Uterus (tissue), 4 donors: ENCODE results near the gene GRM8. TPM values are rescaled to one million over a fixed set of nuclear protein-coding genes. Genes with fewer than 3 reads are reported as not detected.

Experiments
- DNase-seq, 2 donors: peaks; one replicate each; pipeline ENCODE4 v3.0.0-alpha.2; 2019 to 2020
- H3K27ac ChIP-seq, 2 donors: fragments of 200-600 bp; sonication (generic); 1 replicate in 1 of 2; 2 replicates in 1 of 2; pipeline ENCODE4 v1.5.1; 2016 to 2018
- H3K27me3 ChIP-seq, 2 donors: fragments of 200-600 bp; sonication (generic); one replicate each; pipeline ENCODE4 v1.5.1; 2018 to 2019; ENCODE audit warnings: control low read depth in 1 of 2
- H3K36me3 ChIP-seq, 2 donors: fragments of 200-600 bp; sonication (generic); one replicate each; pipeline ENCODE4 v1.5.1; 2019; ENCODE audit warnings: control low read depth in 1 of 2
- H3K4me1 ChIP-seq, 2 donors: fragments of 200-600 bp; sonication (generic); one replicate each; pipeline ENCODE4 v1.5.1; 2018 to 2019; ENCODE audit warnings: control low read depth in 1 of 2
- H3K4me3 ChIP-seq, 2 donors: fragments of 200-600 bp; sonication (generic); 1 replicate in 1 of 2; 2 replicates in 1 of 2; pipeline ENCODE4 v1.5.1; 2018 to 2019; ENCODE audit warnings: mild to moderate bottlenecking in 1 of 2
- H3K9me3 ChIP-seq, 2 donors: fragments of 200-600 bp; sonication (generic); one replicate each; pipeline ENCODE4 v1.5.1; 2019; ENCODE audit warnings: control low read depth in 1 of 2
- POLR2A ChIP-seq, 2 donors: fragments of 450-650 bp; IDR thresholded peaks; one replicate each; pipeline ENCODE4 v1.6.1; 2016; ENCODE audit warnings: antibody characterized with exemption in 2 of 2, mild to moderate bottlenecking in 1 of 2, moderate library complexity in 1 of 2
- intact Hi-C: fragments of 100-400 bp; cut with DNase I; formaldehyde crosslinking; loops from one replicate; pipeline ENCODE4 v1.15.1; 2023; ENCODE audit warnings: low total_unique reads
- total RNA-seq, 4 donors: library from RNA; depleted of rRNA in 3 of 4; stranded (reverse); fragments of >200 nt in 3 of 4; gene quantifications; one replicate each; pipeline versions ENCODE4 v1.1.0 to v1.2.4, GENCODE V29; 2014 to 2023
- TF ChIP-seq, protein P1 (sequence below), 4 experiments: fragments of 200-600 bp in 2 of 4; fragments of 450-650 bp in 2 of 4; sonication (generic) in 2 of 4; IDR thresholded peaks; one replicate each; pipeline ENCODE4 v1.5.1; 2016 to 2019; ENCODE audit warnings: antibody characterized with exemption in 4 of 4, mild to moderate bottlenecking in 2 of 4, moderate library complexity in 1 of 4
- donor health status: DM: yes; HTN: yes; CAD: no.

GRM8 gene
- total RNA-seq, 4 donors from 2014 or later: 3.9 TPM; not detected in 3

DNA sequence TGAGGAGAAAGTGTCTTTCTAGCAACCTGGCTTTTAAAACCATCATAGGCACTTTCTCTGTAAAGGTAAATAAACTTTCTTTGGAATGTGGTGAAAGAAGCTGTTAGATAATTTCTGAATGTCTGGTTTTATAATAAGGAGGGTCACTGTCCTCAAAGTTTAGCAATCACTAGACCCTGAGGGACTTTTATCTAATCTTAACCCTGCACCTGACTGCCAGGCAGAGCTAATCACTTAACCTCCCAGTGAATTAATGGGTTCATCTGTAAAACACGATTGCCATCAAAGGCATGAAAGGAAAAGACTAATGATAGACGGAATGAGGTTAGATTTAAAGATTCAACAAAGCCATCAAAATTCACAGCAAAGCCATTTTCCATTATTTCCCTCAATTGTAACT lies 553.8 kb downstream of the GRM8 start:
- DNase-seq: no peak
- Histone ChIP-seq H3K27ac (no peak overlapping the region), H3K4me3 (no peak overlapping the region), H3K27me3 (no peaks in the 10 kb centered on the region), H3K9me3 (no peaks in the 10 kb centered on the region), H3K4me1 (no peaks in the 10 kb centered on the region), H3K36me3 (no peaks in the 10 kb centered on the region)
- TF ChIP-seq, protein P1, sequence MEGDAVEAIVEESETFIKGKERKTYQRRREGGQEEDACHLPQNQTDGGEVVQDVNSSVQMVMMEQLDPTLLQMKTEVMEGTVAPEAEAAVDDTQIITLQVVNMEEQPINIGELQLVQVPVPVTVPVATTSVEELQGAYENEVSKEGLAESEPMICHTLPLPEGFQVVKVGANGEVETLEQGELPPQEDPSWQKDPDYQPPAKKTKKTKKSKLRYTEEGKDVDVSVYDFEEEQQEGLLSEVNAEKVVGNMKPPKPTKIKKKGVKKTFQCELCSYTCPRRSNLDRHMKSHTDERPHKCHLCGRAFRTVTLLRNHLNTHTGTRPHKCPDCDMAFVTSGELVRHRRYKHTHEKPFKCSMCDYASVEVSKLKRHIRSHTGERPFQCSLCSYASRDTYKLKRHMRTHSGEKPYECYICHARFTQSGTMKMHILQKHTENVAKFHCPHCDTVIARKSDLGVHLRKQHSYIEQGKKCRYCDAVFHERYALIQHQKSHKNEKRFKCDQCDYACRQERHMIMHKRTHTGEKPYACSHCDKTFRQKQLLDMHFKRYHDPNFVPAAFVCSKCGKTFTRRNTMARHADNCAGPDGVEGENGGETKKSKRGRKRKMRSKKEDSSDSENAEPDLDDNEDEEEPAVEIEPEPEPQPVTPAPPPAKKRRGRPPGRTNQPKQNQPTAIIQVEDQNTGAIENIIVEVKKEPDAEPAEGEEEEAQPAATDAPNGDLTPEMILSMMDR (IDR thresholded peaks at IDR 0.05): no peak
- TF ChIP-seq POLR2A (IDR thresholded peaks at IDR 0.05): no peak
- intact Hi-C loops: no loop called here

DNA sequence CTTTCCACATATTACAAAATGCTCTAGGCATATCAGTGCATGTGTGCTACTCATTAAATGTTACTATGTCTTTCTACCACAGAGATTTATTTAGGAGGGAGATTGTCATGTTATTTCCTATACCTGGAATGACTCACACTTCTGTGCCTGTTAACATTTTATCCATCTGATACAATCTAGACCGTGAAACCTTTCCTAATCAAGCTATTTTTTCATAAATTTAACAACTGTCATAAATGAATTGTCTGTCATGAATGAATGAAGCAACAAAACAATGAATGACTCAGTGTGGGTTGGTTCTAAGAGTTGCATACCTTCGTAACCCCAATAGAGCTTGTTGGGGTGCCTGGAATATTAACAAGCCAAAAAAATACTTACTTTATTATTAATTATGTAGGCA lies 554.3 kb downstream of the GRM8 start:
- no peaks in the 10 kb centered on the region for H3K9me3 ChIP-seq
- H3K36me3 ChIP-seq: no peaks in the 10 kb centered on the region
- H3K27ac ChIP-seq: no peak overlapping the region
- no peak overlapping the region for H3K4me3 ChIP-seq
- TF ChIP-seq, protein P1 (IDR thresholded peaks at IDR 0.05): no peak
- TF ChIP-seq POLR2A (IDR thresholded peaks at IDR 0.05): no peak
- intact Hi-C loops: no loop called here
- H3K4me1 ChIP-seq: no peaks in the 10 kb centered on the region
- no peaks in the 10 kb centered on the region for H3K27me3 ChIP-seq
- DNase-seq: no peak

DNA sequence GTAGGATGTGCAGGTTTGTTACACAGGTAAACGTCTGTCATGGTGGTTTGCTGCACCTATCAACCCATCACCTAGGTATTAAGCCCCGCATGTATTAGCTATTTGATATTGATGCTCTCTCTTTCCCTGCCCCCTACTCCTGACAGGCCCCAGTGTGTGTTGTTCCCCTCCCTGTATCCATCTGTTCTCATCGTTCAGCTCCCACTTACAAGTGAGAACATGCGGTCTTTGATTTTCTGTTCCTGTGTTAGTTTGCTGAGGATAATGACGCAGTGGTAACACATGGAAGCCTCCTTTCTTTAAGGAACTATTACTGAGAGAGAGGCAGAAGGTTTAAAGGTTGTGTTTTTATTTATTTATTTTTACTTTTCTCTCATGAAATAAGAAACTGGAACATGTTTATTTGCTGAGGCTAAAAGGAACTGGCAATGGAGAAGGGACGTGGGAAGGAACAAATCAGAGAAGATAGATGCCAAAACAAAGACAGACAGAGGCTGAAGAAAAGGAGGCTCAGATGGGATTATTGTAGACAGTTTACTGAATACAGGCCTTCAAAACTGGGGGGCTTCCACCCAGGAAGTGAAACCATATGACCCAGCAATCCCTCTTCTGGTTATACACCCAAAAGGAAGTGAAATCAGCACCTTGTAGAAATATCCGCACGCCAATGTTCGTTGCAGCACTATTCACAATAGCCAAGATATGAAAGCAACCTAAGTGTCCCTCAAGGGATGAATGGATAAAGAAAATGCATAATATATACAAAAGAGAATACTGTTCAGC lies 556.3 kb downstream of the GRM8 start:
- intact Hi-C loops: no loop called here
- Histone ChIP-seq H3K36me3 (no peaks in the 10 kb centered on the region), H3K9me3 (no peaks in the 10 kb centered on the region), H3K4me3 (no peak overlapping the region), H3K27me3 (no peaks in the 10 kb centered on the region), H3K4me1 (no peaks in the 10 kb centered on the region), H3K27ac (no peak overlapping the region)
- no peak for DNase-seq
- TF ChIP-seq, protein P1 (IDR thresholded peaks at IDR 0.05): no peak
- no peak for TF ChIP-seq POLR2A (IDR thresholded peaks at IDR 0.05)

DNA sequence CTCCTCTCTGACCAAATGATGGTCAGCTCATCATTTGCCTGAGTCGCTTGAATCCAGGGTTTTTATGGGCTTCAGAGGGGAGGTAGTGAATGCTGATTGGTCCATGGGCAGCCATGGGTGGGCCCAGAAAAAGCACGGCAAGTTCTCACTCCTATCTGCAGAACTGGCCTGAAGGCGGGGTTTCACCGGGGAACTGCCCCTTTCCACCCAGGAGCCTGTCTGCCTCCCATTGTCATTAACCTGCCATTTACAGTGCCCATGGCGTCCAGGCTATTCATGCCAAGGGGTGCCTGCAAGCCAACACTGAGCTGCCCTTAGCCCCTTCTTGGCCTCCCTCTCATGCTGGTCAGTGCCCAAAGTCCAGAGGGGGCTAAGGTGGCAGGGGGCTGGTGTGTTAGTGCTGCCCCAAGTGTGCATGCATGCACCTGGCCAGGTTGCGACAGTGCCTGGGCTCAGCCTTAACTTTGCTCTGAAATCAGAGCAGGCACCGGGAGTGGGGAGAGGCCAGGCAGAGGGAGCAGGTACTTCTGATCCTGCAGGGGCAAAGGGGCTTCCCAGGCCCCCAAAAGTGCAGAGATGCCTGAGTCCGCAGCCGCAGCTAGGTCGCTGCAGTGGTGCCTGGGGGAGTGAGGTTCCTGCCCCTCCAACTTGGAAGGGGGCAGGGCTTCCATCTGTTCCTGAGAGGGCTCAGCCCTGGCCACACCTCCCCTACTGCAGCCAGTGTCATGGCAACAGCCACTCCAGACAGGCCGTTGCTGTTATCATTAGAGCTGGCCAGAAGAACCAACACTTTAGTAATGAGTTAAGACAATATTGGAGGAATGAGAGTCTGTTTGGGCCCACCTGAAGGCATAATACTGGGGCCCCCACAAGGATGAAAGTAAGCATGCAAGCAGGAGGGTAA lies 561.6 kb downstream of the GRM8 start:
- H3K27ac ChIP-seq: no peak overlapping the region
- no peaks in the 10 kb centered on the region for H3K4me1 ChIP-seq
- H3K4me3 ChIP-seq: no peak overlapping the region
- DNase-seq: no peak
- no peak for TF ChIP-seq POLR2A (IDR thresholded peaks at IDR 0.05)
- TF ChIP-seq, protein P1 (IDR thresholded peaks at IDR 0.05): no peak
- H3K36me3 ChIP-seq: no peaks in the 10 kb centered on the region
- no peaks in the 10 kb centered on the region for H3K27me3 ChIP-seq
- intact Hi-C loops: no loop called here
- no peaks in the 10 kb centered on the region for H3K9me3 ChIP-seq

DNA sequence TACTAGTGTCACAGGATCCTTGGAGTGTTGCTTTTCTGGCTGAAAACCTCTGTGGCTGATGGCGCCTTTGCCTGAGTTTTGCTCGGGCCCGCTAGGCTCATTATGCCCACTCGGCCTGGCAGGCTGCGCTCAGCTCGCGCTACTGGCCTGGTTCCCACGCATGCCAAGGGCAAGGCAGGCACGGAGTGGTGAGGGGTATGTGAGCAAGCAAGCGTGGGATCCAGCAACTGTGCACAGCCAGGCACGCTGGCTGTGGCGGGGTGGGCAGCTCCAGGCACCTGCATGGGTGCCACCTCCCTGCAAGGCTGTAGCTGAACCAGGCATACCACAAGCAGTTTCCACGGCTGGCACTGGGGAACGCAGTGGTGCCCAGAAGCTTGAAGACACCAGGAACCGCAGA lies 562.6 kb downstream of the GRM8 start:
- TF ChIP-seq, protein P1 (IDR thresholded peaks at IDR 0.05): no peak
- TF ChIP-seq POLR2A (IDR thresholded peaks at IDR 0.05): no peak
- H3K4me1 ChIP-seq: no peaks in the 10 kb centered on the region
- intact Hi-C loops: no loop called here
- no peaks in the 10 kb centered on the region for H3K9me3 ChIP-seq
- H3K27ac ChIP-seq: no peak overlapping the region
- no peak overlapping the region for H3K4me3 ChIP-seq
- no peaks in the 10 kb centered on the region for H3K36me3 ChIP-seq
- H3K27me3 ChIP-seq: no peaks in the 10 kb centered on the region
- no peak for DNase-seq
